HepG2 (cell line): ENCODE data around the gene CADPS2. TPM values are rescaled to one million over a fixed set of nuclear protein-coding genes. Genes with fewer than 3 reads are reported as not detected.

Source experiments
- ATAC-seq: fragments of 200-7000 bp; cut with Tn5 transposase; 3 replicates; pipeline ENCODE4 v1.9.1; 2020; ENCODE audit warnings: mild to moderate bottlenecking, moderate library complexity
- BruUV-seq: library from RNA; stranded (reverse); fragments of 400-500 nt; replicated peaks from 2 replicates; lab custom pipeline; 2021; lab: Mats Ljungman, UMichigan
- CTCF ChIA-PET: fragments of 300-600 bp; formaldehyde crosslinking; extraction: SDS; loops from one replicate; lab custom pipeline; 2021; ENCODE audit warnings: low total read pairs, inconsistent platforms, low intra/inter-chr PET ratio; lab: Yijun Ruan, JAX
- POLR2A ChIA-PET: fragments of 350-600 bp; sonication (Branson Sonifier 250); formaldehyde crosslinking; loops from one replicate; lab custom pipeline; 2020; ENCODE audit warnings: antibody characterized with exemption, inconsistent platforms; lab: Yijun Ruan, JAX
- DNase-seq: peaks from one replicate; pipeline ENCODE4 v3.0.0-alpha.2; 2015; ENCODE audit warnings: low spot score
- FAIRE-seq: peaks from 3 replicates; lab custom pipeline; 2011; peaks lifted over from hg19 to GRCh38; lab: Jason Lieb, UNC
- H2AFZ ChIP-seq: one replicate; pipeline ENCODE4 v1.6.1; 2011; ENCODE audit warnings: low read length, inconsistent platforms
- H3K27ac ChIP-seq: fragments of 300-600 bp; 3 replicates; pipeline ENCODE4 v1.8.0; 2011; ENCODE audit warnings: mixed run types, mild to moderate bottlenecking, mixed read lengths, low read length, inconsistent platforms; ENCODE audit not compliant: insufficient read depth; ENCODE audit errors: extremely low read length
- H3K27me3 ChIP-seq, 2 experiments: fragments of 200-600 bp in 1 of 2; 2 replicates in 1 of 2; 3 replicates in 1 of 2; pipeline versions ENCODE4 v1.6.0 to v1.8.0; 2011; ENCODE audit warnings: low read length in 2 of 2, mild to moderate bottlenecking in 2 of 2, moderate library complexity in 2 of 2, inconsistent platforms in 1 of 2; ENCODE audit not compliant: insufficient read depth in 2 of 2, control insufficient read depth in 1 of 2
- H3K36me3 ChIP-seq, 2 experiments: fragments of 200-600 bp in 1 of 2; replicated peaks in 1 of 2; 2 replicates in 1 of 2; 3 replicates in 1 of 2; pipeline versions ENCODE4 v1.5.1 to v1.8.0; 2011; ENCODE audit warnings: low read length in 2 of 2, inconsistent platforms in 1 of 2; ENCODE audit not compliant: insufficient read depth in 2 of 2, control insufficient read depth in 1 of 2
- H3K4me1 ChIP-seq: 2 replicates; pipeline ENCODE4 v1.5.1; 2012; ENCODE audit warnings: low read length, inconsistent platforms; ENCODE audit not compliant: insufficient read depth
- H3K4me2 ChIP-seq: 2 replicates; pipeline ENCODE4 v1.6.0; 2011; ENCODE audit warnings: low read depth, low read length, inconsistent platforms
- H3K4me3 ChIP-seq, 3 experiments: fragments of 200-600 bp in 1 of 3; sonication (generic), shearing (Covaris generic) in 1 of 3; replicated peaks in 1 of 3; 2 replicates each; pipeline ENCODE4 v1.5.1; 2011 to 2016; ENCODE audit warnings: low read length in 3 of 3, inconsistent platforms in 2 of 3, low read depth in 2 of 3, mild to moderate bottlenecking in 2 of 3, control low read depth in 1 of 3, mixed read lengths in 1 of 3; ENCODE audit not compliant: insufficient read depth in 1 of 3
- H3K79me2 ChIP-seq: one replicate; pipeline ENCODE4 v1.6.1; 2011; ENCODE audit warnings: low read length, inconsistent platforms; ENCODE audit not compliant: insufficient read depth
- H3K9ac ChIP-seq: 2 replicates; pipeline ENCODE4 v1.6.0; 2011; ENCODE audit warnings: mild to moderate bottlenecking, low read depth, low read length, inconsistent platforms; ENCODE audit not compliant: insufficient read depth
- H3K9me3 ChIP-seq: 2 replicates; pipeline ENCODE4 v1.5.1; 2012; ENCODE audit warnings: mild to moderate bottlenecking, low read length
- H4K20me1 ChIP-seq: 2 replicates; pipeline ENCODE4 v1.6.0; 2011; ENCODE audit warnings: inconsistent platforms, mild to moderate bottlenecking, low read length, moderate library complexity; ENCODE audit not compliant: insufficient read depth
- KAT8 ChIP-seq: IDR thresholded peaks from 2 replicates; pipeline ENCODE4 v1.6.1; 2016; ENCODE audit warnings: missing genetic modification reagents, missing compliant biosample characterization
- MAF1 ChIP-seq: sonication (generic); formaldehyde crosslinking; IDR thresholded peaks from 2 replicates; pipeline ENCODE4 v1.5.0; 2020; ENCODE audit warnings: missing genetic modification reagents, borderline replicate concordance
- MLX ChIP-seq: IDR thresholded peaks from 2 replicates; pipeline ENCODE4 v1.6.1; 2016
- RARG ChIP-seq: sonication (generic); formaldehyde crosslinking; IDR thresholded peaks from 2 replicates; pipeline ENCODE4 v1.4.0; 2020; ENCODE audit warnings: low read depth, mild to moderate bottlenecking, missing genetic modification reagents
- REST ChIP-seq, 2 experiments: IDR thresholded peaks; 2 replicates each; pipeline ENCODE4 v1.6.1; 2011 to 2012; ENCODE audit warnings: low read length in 2 of 2, borderline replicate concordance in 1 of 2, low read depth in 1 of 2, mild to moderate bottlenecking in 1 of 2, moderate library complexity in 1 of 2
- SMARCC2 ChIP-seq: fragments of 450-650 bp; IDR thresholded peaks from 2 replicates; pipeline ENCODE4 v1.6.1; 2017; ENCODE audit warnings: antibody characterized with exemption, mild to moderate bottlenecking
- TAF1 ChIP-seq: sonication (generic); formaldehyde crosslinking; IDR thresholded peaks from 2 replicates; pipeline ENCODE4 v1.4.0; 2020; ENCODE audit warnings: missing genetic modification reagents
- USF2 ChIP-seq, 2 experiments: sonication (generic) in 1 of 2; formaldehyde crosslinking in 1 of 2; IDR thresholded peaks; 2 replicates each; pipeline versions ENCODE4 v1.5.1 to v1.6.1; 2011 to 2020; ENCODE audit warnings: borderline replicate concordance in 1 of 2, low read depth in 1 of 2, low read length in 1 of 2, mild to moderate bottlenecking in 1 of 2, missing genetic modification reagents in 1 of 2, moderate library complexity in 1 of 2
- ZNF572 ChIP-seq: sonication (generic); formaldehyde crosslinking; IDR thresholded peaks from 2 replicates; pipeline ENCODE4 v1.5.1; 2020; ENCODE audit warnings: mild to moderate bottlenecking, missing genetic modification reagents
- ZNF646 ChIP-seq: sonication (generic); formaldehyde crosslinking; IDR thresholded peaks from 2 replicates; pipeline ENCODE4 v1.9.0; 2021; ENCODE audit warnings: mild to moderate bottlenecking, missing genetic modification reagents
- ZNF781 ChIP-seq: sonication (generic); formaldehyde crosslinking; IDR thresholded peaks from 2 replicates; pipeline ENCODE4 v1.5.1; 2020; ENCODE audit warnings: borderline replicate concordance, mild to moderate bottlenecking, missing genetic modification reagents; ENCODE audit errors: not compliant biosample characterization
- WGBS: methylation state at CpG from one replicate; pipeline ENCODE4 v1.1.6; 2017; ENCODE audit warnings: low lambda C conversion rate; 5-methylcytosine and 5-hydroxymethylcytosine counted together
- in situ Hi-C: cut with HindIII; loops from 2 replicates; pipeline ENCODE4 v1.10.0; 2017; ENCODE audit warnings: low pct_unique_long_range_greater_than_20kb; ENCODE audit not compliant: extremely low pct_ligation_motif_present
- intact Hi-C: fragments of 100-400 bp; cut with micrococcal nuclease; formaldehyde crosslinking; loops from one replicate; pipeline ENCODE4 v1.10.0; 2022; ENCODE audit not compliant: unreplicated experiment
- polyA plus RNA-seq, 8 experiments: library from polyadenylated mRNA; depleted of rRNA in 3 of 8; stranded (reverse) in 7 of 8; unstranded in 1 of 8; fragments of >200 nt; fragmentation: Illumina TruSeq in 4 of 8; extraction: Trizol in 4 of 8; gene quantifications; 2 replicates each; pipeline versions ENCODE4 v1.2.1 to v1.2.3, GENCODE V29; 2011 to 2016; ENCODE audit warnings: low read depth in 4 of 8, missing spikeins in 1 of 8, mixed read lengths in 1 of 8; ENCODE audit not compliant: insufficient read depth in 1 of 8
- total RNA-seq, 5 experiments: library from RNA; depleted of rRNA; stranded (reverse); fragments of >200 nt; fragmentation: Illumina TruSeq; extraction: Trizol; gene quantifications; 2 replicates each; pipeline ENCODE4 v1.2.3, GENCODE V29; 2016; ENCODE audit warnings: low read depth in 1 of 5

The CADPS2 gene
- total and polyA plus RNA-seq, 2 of the 13 experiments (the other 11 are each of a cell fraction or from before 2014, with no cell fraction given): 17.6 to 43.8 TPM

- no peak overlapping the region for H3K4me2 ChIP-seq
- 100% methylated on average over 1 of the region's 21 CpGs for WGBS
- no peaks in the 10 kb centered on the region for H3K27me3 ChIP-seq
- no peak overlapping the region for H3K27ac ChIP-seq
- CTCF ChIA-PET: no interaction called here
- no peaks in the 10 kb centered on the region for H3K79me2 ChIP-seq
- ATAC-seq (no peak), FAIRE-seq (no peak), DNase-seq (no peak)
- no peaks in the 10 kb centered on the region for H4K20me1 ChIP-seq
- no peaks in the 10 kb centered on the region for H3K36me3 ChIP-seq
- no peaks in the 10 kb centered on the region for H3K9me3 ChIP-seq
- BruUV-seq: no TSS peak
- POLR2A ChIA-PET: no interaction called here
- no peak for TF ChIP-seq REST (IDR thresholded peaks at IDR 0.05; ENCODE audit: borderline replicate concordance in 1 of 2, low read depth in 1 of 2, low read length in 2 of 2)
- TF ChIP-seq ZNF781: no peak
- no peak for TF ChIP-seq ZNF646
- no peak for TF ChIP-seq MLX (CRISPR knock-in tag)
- TF ChIP-seq SMARCC2: no peak
- no peak for TF ChIP-seq TAF1
- TF ChIP-seq ZNF572 (CRISPR knock-in tag): no peak
- no peak for TF ChIP-seq KAT8
- TF ChIP-seq RARG (CRISPR knock-in tag): no peak
- TF ChIP-seq USF2 (IDR thresholded peaks at IDR 0.05; ENCODE audit: low read depth, low read length): no peak
- TF ChIP-seq USF2 (CRISPR knock-in tag; IDR thresholded peaks at IDR 0.05; ENCODE audit: borderline replicate concordance): no peak
- no peak for TF ChIP-seq MAF1 (CRISPR knock-in tag)
- H3K4me3 ChIP-seq: no peak overlapping the region
- H2AFZ ChIP-seq: no peak overlapping the region
- peaks cover 30% of the 10 kb centered on the region for H3K4me1 ChIP-seq
- in situ Hi-C loops: no loop called here
- intact Hi-C loops: no loop called here
- H3K9ac ChIP-seq: no peak overlapping the region
Observed at GRCh38 chr7:122673951-122674350, 212.3 kb downstream of the CADPS2 start.
